HG02759 (cell line): ENCODE results near the gene MEGF6.

Experiments used
- ATAC-seq: cut with Tn5 transposase; IDR thresholded peaks from one replicate; pipeline ENCODE4 v1.9.1; 2021; ENCODE audit warnings: mild to moderate bottlenecking, moderate library complexity; ENCODE audit not compliant: unreplicated experiment

Gene MEGF6

GRCh38 chr1:3463891-3464648 lies 147.2 kb downstream of the MEGF6 start:
- ATAC-seq: no peak

- no peak for ATAC-seq
These were observed 147.9 kb downstream of the MEGF6 start for GRCh38 chr1:3463408-3463863.

- ATAC-seq: no peak
These were observed 148.3 kb downstream of the MEGF6 start for GRCh38 chr1:3463013-3463385.

DNA sequence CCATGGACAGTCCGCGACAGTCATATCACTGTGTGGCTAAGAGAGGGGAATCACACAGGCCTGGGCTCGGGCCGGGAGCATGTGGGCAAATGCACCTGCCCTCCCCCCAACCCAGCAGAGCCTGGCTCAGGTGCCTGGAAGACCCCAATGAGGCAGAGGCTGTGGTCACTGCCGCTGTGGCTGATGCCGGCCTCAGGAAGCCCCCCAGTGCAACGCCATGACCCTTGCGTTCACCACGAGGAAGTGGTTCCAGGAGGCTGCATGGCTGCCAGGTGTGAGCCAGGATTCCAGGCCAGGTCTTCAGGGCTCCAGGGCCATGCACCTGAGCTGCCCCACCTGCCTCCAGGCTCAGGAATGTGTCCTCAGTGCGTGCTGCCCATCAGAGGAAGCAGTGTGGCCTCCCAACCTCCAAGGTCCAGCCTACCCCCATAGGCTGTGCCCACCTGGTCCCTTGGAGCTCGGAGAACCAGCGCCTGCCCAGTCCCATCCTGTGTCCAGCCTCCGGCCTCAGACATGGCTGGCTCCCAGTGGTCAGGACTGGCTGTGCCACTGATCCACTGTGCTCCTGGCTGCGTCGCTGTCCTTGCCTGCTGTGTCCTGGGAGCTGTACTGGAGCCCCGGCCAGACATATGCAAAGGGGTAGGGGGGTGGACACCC lies 148.8 kb downstream of the MEGF6 start:
- no peak for ATAC-seq

- ATAC-seq: no peak
These were observed 149.4 kb downstream of the MEGF6 start for GRCh38 chr1:3461934-3462275.

- no peak for ATAC-seq
These were observed 149.9 kb downstream of the MEGF6 start for GRCh38 chr1:3461238-3461933.

GRCh38 chr1:3460672-3461131 lies 150.6 kb downstream of the MEGF6 start:
- ATAC-seq: no peak

DNA sequence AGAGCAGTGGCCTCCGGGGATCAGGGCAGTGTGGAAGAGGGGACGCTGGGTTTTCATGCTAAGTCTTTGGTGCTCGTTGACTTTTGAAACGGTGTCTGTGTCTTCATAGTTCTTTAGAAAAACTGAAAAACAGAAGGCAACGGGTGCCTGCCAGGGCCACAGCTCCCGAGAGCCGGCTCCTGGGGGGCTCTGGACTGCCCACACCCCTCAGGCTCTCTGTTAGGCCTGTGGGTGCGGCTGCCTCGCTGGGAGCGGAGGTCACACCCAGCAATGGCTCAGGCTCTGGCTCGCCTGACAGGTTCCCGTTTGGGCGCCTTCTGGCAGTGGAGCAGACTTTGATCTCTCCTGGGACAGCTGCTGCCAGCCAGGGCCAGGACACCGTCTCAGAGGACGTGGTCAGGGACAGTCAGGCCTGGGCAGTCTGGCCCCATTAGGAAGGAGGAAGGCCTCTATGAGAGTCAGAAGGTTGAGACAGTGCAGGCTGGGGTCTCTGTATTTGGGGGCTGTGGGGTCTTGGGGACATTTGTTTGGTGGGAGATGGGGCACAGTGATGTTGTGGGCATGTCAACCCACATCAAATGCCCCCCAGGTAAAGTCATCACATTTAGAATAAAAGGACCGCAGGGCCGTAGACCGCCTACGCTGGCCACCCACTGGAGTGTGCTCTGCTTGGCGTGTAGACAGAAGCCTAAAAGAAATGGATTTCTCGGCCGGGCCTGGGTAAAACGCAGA lies 151.2 kb downstream of the MEGF6 start:
- no peak for ATAC-seq

DNA sequence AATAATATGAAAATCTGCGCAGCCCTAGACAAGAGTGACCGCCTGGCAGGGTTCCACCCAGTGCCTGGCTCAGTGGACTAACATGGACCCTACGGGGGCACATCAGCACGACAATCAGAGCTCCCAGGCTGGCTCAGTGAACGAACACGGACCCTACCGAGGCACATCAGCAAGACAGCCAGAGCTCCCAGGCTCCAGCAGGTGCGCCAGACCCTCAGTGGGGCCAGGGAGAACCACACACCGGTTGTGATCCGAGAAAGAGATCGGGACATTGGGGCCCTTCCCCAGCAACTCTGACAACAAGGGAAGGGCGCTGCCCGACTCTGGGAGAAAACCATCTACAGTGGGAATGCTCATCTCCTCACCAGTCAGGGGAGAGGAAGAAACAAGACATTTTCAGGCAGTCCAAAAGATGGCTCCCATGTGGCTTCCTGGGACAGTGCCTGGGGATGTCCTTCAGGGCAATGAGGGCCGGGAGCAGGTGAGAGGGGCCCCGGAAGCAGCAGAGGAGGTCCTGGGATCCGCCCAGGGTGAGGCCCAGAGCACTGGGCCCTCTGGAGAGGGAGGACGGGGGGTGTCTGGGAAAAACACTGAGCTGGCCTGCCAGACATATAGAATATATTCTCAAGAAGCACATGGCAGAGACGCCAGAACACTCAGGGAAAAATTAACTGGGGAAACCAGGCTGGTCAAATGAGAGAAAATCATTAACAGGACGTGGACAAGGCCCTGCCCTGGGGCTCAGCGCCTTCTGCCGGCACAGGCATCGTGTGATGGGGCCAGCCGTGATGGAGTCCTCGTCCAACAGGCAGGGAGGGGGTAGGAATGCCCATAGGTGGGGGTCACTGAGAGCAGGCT lies 152.0 kb downstream of the MEGF6 start:
- ATAC-seq: no peak

DNA sequence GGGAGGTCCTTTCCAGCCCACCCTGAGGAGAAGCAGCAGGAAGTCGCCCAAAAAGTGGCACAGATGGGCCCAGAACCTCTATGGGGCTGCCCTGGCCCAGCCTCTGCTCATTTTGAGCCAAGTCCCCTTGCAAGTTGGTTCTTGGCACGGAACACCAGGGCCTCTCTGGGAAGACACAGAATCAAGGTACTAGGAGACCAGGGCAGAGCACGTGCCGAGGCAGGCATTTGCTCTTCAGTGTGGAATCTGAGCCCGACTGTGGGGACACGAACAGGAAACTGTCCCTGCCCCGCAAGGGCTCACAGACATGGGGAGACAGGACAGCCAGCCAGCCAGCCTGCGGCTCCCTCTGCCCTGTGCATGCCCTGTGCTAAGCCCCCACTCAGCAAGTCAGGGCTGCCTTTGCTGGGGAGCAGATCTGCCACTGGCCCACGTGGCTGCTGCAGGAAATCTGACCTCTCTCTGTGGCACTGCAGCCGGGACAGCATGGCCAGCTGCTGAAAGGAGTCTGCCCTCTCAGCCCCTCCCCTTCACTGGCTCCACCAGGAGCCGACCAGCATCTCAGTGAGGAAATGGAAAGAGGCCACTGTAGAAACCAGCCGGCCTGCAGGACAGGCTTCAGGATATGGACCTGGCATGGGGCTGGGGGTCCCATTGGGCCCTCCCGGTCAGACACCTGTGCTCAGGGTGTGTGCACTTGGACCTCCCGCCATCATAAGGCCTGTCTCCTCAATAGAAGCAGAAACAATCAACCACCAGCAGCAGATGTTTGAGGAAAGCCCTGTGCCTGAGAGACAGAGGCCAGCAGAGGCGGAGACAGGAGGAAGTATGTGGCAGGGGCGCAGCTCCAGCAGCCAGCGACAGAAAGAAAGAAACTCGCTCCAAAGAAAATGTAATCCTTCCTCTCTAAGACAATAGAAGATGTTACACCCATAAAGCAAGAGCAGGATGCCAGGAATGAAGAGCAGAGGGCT lies 153.1 kb downstream of the MEGF6 start:
- no peak for ATAC-seq

- no peak for ATAC-seq
These were observed 154.1 kb downstream of the MEGF6 start for GRCh38 chr1:3456964-3457909.

- no peak for ATAC-seq
These were observed 154.8 kb downstream of the MEGF6 start for GRCh38 chr1:3456449-3456963.

- ATAC-seq: no peak
These were observed 155.4 kb downstream of the MEGF6 start for GRCh38 chr1:3455670-3456448.

GRCh38 chr1:3454811-3455618 lies 156.3 kb downstream of the MEGF6 start:
- no peak for ATAC-seq

- ATAC-seq: no peak
These were observed 157.2 kb downstream of the MEGF6 start, which contains the start of gene ARHGEF16 for GRCh38 chr1:3453891-3454810. Gene ARHGEF16 (plus strand): TSS chr1:3454665. CDS start chr1:3463085, 8,420 bp downstream.
